GM21390 (cell line): ENCODE data around the gene SIGLEC11.

Experiments used
- ATAC-seq: cut with Tn5 transposase; IDR thresholded peaks from one replicate; pipeline ENCODE4 v1.9.1; 2021; ENCODE audit not compliant: unreplicated experiment

SIGLEC11 gene

DNA sequence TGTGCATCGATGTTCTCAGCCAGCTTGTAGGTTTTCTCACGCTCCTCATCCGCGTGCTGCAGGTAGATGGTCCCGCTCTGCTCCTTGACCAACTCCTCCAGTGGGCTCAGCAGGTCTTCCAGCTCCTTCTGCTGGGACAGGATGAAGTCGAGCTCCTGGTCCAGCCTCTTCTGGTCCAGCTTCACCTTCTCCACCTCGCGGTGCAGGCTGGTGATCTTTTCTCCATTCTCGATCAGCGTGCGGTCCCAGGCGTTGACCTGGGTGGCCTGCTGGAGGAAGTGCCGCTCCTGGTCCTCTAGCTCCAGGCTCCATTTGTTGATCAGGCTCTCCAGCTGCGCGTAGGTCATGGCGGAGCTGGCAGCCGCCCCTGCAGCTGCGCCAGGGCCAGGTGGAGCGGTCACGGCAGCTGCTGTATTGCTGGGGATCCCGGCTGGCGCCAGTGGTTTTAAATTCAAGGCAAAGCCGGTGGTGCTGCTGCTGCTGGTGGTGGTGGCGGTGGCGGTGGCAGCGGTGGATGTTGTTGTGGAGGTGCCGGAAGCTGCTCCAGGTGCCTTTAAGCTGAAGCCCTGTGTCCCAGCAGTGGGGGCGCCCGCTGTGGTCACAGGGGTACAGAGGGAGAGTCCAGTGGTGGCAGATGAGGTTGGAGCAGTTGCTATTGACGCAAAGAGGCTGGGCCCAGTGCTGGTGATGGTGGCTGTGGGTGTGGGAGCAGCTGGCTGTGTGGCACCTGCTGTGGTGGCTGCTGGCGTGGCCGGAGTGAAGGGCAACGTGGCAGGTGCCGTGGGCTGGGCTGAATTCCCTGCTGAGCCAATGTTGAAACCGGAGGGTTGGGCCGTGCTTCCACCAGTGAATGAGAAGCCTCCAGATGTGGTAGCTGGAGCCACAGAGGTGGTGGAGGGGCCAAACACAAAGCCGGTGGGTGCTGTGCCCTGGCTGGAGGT, 52.2 kb downstream of the SIGLEC11 start:
- ATAC-seq, result no peak

DNA sequence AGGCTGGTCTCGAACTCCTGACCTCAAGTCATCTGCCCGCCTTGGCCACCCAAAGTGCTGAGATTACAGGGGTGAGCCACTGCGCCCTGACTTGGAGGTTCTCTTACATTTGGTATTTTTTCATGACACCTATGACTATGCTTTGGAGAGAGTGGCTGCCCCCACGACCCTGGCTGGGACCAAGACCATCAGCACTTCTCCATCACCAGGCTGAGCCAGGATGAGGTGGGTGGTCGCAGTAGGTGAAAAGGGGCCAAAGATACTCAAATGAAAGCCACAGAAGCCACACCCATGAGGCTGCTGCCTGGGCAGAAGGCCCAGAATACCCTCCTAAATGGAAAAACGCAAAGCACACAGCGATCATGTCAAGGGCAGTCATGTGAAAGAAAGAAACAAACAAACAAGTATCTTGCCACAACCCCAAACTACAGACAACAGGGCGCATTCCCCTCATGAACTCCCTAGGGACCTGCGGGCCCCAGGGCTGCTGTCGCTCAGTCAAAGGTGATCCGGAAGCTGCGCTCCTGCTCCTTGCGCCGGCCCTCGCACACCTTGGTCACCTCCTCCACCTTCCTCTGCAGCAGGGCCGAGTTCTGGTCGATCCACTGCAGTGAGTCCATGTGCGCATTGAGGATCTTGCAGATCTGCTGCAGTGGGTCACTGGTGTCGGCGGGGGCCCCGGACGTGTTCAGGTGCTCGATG, 53.1 kb downstream of the SIGLEC11 start:
- ATAC-seq, result no peak

DNA sequence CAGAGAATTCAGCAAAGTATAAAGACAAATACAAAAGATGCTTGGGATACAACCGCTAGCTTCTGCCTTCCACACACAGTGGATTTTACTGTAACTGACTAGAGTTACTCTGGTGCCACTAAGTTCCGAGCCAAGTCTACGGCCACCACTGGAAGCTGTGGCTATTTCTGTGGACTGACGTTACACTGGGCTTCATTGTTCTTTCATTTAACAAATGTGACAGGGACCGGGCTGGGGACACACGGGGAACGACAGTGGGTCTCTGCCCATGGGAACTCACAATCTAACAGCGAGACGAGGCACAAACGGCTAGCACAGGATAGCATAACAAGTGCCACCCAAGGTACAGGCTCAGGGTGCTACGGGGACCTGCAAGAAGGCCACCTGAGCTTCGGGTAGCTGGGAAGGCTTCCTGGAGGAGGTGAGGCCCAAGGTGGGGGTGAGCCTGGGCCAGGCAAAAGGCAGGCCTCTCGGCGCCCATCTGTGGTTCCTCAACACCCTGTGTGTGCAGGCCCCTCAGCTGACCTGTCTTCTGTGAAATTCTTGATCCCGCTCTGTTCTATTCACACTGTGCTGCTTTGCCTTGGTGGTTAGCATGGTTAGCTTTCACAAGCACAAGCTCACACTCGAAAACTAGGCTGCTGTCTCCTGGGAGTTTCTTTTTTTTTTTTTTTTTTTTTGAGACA, 54.0 kb downstream of the SIGLEC11 start:
- no peak for ATAC-seq

DNA sequence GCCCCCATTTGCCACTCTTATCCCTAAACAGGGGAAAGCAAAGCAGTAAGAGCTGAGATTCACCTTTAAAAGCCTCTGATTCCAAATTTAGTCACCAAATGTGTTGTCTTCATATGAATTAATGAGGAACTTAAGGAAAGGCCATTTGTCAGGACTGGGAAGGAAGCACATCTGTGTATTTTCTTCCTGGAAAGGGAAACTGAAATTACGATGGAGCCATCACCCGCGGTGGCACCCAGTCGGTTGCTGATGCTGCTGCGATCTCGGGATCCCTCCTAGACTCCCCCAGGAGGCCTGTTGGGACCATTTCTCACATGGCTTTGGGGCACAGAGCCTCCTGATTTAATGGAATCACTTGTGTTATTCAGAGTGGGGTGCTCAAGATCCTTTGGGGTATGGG, 56.8 kb downstream of the SIGLEC11 start:
- no peak for ATAC-seq
